GM19395 (cell line): Measurements from ENCODE around the gene HOMER3.
"Not testable (repeated sequence)": the region's sequence is repeated elsewhere in the genome, so short reads cannot be mapped to it uniquely, and the experiment has no call there.

Experiments used
- ATAC-seq: cut with Tn5 transposase; IDR thresholded peaks from one replicate; pipeline ENCODE4 v1.9.1; 2021; ENCODE audit warnings: mild to moderate bottlenecking, moderate library complexity; ENCODE audit not compliant: unreplicated experiment

Gene HOMER3

DNA sequence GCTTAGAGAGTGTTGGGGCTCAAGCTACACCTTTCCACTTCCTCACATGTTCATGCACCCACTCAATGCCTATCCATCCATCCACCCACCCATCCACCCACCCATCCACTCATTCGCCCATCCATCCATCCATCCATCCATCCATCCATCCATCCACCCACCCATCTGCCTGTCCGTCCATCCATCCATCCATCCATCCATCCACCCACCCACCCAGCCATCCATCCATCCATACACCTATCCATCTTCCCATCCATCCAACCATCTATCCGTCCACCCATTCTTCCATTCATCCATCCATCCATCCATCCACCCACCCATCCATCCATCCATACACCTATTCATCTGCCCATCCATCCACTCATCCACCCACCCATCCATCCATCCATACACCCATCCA is 13.1 kb upstream of the HOMER3 start:
- no peak for ATAC-seq

DNA sequence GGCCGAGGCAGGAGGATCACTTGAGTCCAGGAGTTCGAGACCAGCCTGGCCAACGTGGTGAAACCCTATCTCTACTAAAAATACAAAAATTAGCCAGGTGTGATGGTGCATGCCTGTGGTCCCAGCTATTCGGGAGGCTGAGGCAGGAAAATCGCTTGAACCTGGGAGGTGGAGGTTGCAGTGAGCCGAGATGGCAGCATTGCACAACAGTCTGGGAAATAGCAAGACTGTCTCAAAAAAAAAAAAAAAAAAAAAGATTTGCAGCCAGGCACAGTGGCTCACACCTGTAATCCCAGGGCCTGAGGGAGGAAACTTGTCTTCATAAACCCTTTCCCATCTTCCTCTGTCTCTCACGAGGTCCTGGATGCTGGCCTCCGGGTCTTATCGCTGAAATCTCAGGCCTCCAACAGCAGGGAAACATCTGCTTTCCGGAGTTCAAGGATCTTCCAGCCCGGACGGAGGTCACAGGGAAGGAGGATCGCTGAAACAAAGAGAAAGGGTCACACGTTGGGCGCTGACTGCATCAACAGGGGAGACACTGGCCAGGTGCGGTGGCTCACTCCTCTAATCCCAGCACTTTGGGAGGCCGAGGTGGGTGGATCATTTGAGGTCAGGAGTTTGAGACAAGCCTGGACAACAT is 11.5 kb upstream of the HOMER3 start:
- ATAC-seq: not testable (repeated sequence)

DNA sequence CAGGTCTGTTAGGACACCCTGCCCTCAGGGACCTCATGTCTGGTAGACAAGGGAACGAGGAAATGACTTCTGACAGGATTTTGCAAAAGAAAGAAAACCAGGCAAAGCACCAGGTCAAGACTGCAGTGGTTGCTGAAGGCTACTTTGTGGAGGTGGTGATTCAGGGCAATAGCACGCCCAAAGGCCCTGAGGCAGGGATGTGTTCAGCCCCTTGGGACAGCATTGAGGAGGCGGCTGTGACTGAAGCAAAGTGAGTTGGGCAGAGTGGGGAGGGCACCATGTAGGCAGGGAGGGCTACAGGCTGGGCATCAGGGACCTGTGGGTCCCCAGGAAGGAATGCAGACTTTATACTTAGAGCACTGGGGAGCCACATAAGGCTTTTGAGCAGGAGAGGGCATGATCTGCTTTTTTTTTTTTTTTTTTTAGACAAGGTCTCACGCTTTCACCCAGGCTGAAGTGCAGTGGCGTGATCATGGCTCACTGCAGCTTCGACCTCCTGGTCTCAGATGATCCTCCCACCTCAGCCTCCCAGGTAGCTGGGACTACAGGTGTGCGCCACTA is 10.8 kb upstream of the HOMER3 start:
- no peak for ATAC-seq

DNA sequence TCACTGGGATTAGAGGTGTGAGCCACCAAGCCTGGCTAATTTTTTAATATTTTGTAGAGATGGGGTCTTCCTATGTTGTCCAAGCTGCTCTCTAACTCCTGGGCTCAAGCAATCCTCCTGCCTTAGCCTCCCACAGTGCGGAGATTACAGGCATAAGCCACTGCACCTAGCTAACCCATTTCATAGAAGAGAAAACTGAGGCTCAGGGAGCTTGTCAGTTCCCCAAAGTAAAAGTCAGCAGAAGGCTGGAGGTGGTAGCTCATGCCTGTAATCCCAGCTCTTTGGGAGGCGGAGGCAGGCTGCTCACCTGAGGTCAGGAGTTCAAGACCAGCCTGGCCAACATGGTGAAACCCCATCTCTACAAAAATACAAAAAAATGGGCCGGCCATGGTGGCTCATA is 8.8 kb upstream of the HOMER3 start:
- no peak for ATAC-seq

DNA sequence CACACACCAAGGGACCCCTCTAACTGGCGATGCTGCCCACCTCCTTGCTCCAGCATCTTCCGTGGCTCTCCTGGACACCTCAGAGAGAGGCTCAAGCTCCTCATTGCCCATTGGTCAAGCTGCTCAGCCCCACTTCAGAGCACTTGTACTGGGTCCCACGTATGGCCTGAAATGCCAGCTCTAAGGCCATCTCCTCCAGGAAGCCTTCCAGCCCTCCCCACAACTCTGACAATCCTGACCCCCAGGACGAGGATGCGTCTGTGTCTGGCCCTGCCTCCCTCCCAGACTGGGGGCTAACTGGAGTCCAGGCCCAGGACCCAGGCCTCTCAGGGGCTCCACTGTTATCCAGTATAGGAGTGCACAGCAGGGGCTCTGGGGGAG is 7.9 kb upstream of the HOMER3 start:
- no peak for ATAC-seq

DNA sequence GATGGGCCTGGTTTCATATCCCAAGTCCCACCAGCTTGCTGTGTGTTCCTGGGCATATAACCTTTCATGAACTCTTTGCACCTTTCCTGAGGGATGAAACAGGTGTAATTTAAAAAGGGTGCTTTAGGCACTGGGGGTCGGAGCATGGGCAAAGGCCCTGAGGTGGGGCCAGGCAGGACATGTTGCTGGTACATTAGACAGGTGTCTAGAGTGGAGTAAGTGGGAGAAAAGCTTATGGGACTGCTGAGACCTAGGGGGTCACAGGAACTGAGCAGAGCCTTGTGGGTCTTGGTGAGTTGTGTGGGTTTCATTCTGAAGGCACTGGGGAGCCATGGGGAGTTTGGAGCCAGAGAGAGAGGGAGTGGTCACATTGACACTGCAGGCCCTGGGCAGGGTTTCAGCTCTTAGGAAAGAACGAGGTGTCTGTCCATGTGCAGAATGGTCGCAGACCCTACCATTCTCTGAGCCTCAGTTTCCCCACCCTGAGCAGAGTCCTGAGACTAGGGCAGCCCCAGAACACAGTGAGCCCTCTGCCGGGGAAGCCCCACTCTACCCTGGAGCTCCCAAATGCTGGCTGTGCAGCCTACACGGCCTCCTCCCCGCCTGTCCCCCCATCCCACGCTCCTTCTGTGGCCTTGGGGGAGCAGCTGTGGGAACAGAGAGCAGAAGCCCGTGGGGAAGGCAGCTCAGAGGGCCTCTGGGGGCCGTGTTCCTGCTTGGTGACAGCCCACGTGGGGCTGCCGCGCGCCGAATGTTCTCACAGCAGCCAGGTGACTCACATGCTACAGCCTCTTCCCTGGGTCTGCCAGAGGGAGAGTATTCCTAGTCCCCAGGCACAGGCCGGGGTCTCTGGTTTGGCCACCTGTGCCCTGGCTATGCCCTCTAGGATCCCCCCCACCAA is 7.3 kb upstream of the HOMER3 start:
- ATAC-seq: no peak

DNA sequence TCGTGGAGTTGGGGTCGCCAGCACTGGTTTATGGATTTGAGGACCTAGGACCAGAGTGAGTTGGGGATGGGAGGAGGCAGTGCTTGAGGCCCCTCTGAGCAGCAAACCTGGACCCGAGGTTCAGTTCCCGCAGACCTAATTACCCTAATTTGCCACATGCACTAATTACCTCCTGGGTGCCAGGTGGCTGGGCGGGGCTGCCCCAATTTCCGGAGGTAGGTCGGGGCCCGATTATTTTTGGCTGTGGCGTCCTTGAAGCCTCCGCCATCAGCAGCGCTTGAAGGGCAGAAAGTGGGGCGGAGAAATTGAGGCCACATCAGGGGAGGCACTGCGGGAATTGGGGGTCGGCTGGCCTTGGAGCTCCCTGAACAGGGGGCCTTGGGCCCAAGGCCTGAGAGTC is 5.9 kb upstream of the HOMER3 start:
- ATAC-seq: no peak

DNA sequence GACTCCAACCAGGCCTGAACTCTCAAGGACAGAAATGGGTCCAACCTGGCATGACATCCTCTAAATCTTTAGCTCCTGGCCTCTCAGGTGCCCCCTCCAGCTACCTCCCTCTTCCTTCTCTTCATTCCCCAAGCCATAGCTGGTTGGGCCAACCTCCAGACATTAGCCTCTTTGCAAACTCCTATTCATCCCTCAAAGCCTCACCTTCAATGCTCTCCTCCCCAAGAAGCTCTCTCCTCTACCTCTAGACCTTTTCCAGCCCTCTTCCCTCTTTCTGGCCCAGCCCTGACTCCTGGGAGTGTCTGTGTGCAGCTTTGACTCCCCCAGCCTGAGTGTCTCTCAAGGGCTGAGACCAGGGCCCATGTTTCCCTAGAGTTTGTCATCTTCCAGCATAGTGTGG is 5.3 kb upstream of the HOMER3 start:
- ATAC-seq: no peak

DNA sequence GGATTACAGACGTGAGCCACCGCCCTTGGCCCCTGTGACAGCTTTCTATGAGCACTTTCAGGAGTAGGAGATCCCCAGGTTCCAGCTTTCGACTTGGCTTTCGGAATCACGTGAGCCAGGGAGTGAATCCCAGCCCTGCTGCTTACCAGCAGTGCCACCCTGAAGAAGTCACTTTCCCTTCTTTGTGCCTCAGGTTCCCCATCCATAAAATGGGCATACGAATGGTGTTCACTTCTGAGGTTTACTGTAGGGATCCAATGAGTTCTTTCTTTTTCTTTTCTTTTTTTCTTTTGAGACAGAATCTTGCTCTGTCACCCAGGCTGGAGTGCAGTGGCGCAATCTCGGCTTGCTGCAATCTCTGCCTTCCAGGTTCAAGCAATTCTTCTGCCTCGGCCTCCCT is 4.3 kb upstream of the HOMER3 start:
- no peak for ATAC-seq

DNA sequence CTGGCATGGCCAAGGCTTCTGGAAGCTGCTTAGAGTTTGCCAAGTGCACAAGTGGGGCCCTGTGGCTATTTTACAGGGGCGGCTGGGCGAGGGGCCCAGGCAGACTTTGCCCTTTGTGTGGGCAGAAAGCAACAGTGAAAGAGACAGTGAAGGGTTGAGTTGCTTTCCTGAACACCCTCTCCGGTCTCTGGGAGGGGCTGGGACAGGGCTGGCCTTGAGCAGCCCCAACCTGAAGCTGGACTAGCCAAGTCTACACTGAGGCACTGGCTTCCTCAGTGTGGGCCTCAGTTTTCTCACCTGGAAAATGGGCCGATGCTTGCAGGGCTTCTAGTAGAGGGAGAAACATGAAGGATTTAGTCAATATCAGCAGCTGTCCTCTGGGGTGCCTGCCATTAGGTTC is 2.4 kb upstream of the HOMER3 start:
- ATAC-seq: no peak

DNA sequence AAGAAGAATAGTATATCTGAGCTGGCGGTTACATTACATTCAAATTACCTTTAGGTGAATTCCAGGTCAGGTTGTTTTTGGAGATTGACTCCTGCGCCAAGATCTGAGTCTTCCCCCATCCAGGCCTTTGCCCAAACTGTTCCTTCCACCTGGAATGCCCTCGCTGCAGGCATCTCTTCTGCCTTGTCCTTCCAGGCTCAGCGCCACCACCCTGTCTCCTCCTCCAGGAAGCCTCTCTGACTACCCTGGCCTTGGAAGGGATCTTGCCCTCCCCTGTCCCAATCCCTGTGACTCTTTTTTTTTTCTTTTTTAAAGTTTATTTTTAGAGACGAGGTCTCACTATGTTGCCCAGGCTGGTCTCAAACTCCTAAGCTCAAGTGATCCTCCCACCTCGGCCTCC is 1.7 kb upstream of the HOMER3 start:
- ATAC-seq: no peak

DNA sequence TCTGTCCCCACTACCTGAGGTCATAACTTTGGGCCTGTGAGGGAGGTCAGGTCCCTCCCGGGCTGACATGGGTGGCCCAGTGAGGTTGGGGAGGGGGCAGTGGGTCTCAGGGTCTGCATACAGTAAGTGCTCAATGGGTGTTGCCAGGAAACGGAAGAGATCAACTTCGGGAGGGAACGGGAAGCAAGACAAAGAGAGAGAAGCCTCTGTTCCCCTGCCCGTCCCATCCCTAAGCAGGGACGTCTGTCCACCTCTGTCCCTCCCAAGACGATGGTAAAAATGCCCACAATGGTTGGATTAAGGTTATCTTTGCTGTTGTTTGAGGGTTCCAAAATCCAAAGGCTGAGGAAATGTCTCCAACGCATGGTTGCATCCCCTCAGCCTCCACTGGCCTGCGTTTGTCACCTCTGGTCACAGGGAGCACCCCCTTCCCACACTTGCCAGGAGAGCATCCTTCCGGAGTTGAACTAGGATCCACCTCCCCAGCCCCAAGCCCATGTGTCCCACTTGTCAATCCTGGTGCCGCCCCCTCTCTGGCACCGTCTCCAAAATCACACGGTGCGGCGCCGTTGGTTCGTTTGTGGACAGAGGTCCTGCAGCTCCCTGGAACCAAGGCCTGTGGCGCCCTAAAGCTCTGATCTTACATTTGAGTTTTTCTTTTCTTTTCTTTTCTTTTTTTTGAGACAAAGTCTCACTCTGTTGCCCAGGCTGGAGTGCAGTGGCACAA is 774 bp upstream of the HOMER3 start:
- no peak for ATAC-seq

DNA sequence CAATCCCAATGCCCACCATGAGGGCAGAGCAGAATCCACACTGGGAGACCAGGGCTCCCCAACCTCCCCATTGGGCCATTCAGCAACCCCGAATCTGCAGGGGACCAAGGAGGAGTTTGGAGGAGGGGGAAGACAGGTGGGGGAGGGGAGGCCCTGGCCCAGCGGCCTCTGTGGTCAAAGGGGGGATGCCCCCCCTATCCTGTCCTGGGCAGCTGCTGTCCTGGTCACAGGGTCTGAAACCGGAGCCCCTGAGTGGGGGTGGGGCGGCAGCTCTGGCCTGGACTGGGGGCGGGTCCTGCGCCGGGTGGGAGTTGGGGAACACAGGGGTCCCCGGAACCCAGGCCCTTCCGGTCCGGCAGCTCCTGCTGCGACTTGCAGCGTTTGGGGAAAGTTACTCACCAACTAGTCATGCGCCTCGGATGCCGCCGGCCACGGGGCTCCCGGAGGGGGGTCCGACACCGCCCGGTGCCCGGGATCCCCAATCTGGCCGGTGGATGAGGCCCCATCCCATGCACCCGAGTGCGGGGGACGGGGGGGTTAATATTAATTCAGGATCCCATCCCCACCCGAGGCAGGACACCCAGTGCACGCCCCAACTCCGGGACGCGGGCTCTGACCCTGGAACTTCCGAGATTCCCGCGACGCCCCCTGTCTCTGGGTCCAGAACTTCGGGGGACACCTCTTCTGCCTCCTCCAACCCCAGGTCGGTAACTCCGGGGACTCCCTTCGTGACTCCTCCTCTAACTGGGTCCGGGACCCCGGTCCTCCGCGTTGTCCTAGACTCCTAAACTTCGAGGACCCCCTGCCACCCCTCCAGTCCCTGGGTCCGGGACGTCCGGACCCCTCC is 872 bp downstream of the HOMER3 start:
- no peak for ATAC-seq

DNA sequence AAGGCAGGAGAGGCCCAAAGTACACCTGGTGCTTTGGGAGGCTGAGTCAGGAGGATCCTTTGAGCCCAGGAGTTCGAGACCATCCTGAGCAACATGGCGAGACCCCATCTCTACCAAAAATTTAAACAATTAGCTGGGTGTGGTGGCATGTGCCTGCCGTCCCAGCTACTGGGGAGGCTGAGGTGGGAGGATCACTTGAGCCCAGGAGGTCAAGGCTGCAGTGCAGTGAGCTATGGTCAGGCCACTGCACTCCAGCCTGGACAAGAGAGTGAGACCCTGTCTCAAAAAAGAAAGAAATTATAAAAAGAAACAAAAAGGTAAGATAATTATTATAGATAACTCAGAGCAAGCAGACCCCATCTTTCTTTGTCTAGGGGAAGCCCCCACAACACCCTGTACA is 1.9 kb downstream of the HOMER3 start:
- ATAC-seq: no peak

DNA sequence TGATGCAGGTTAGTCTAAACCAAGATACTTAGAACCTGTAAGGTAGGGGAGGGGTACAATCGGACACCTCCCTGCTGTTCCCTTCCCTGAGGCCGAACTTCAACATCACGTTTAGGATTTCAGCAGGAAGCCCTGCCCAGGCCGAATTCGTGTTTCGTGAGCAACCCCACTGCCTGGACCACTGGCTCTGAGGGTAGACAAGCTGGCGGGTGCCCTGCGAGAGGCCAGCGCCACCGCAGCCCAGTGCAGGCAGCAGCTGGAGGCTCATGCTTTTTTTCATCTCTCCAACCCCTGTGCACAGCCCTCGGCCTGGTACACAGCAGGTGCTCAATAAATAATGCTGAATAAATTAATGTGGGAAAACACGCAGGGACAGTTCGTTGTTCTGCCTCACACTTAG is 7.7 kb downstream of the HOMER3 start:
- ATAC-seq: no peak

DNA sequence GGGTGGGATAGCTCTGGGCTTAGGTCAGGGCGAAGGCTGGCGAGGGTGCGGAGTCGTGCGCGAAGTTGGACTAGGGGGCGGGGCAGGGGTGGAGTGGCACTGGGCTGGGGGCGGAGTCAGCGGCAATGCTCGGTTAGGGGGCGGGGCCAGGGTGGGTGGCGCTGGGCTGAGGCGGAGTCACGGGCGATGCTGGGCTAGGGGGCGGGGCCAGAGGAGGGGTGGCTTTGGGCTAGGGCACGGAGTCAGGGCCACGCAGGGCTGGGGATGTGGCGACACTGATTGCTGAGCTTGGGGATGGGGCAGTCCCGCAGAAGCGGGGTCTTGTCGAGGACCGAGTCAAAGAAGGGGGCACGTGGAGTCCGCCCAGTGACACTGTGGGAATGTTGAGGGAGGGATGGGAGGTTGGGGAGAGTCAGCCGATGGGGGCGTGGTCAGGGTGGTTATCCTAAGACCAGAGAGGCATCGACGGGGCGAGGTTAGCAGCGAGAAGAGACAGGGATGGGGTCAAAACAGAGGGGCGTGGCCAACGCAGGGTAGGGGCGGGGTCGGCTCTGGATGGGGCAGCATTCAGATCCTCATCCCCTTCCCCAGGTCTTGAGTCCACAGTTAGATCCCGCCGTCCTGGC is 8.7 kb downstream of the HOMER3 start:
- ATAC-seq: no peak

DNA sequence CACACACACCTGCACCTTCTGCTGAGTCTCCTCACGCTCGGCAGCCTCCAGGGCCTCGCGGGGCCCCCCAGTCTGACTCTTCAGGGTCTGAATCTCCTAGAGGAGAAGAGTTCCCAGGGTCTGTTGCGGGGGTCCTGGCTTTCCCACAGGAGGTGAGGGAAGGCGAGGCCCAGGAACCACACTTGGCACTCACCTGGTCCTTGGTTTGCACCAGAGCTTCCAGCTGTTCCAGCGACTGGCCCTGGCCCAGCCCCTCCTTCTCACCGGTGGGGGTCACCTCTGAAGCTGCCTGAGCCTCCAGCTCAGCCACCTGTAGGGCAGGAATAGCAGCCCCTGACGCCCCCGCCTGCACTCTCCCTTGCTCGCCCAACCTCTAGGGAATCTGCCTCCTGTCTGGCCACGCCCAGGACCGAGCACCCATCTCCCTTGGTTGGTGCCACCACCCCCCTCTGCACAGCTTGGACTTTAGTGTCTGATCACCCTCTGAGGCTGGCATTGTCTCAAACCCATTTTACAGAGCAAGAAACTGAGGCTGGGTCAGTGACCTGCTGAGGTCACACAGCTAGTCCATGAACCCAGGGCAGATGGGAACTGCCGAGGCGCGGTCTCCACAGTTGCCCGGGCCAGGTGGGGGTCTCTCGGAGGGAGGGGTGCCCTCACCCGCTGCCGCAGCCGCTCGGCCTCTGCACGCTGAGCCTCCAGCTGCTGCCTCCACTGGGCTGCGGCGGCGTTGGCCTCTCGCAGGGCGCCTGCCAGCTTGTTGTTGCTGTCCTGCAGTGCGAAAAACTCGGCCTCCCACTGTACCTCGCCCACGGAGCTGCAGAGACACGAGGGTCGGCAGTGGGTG is 9.5 kb downstream of the HOMER3 start:
- no peak for ATAC-seq

DNA sequence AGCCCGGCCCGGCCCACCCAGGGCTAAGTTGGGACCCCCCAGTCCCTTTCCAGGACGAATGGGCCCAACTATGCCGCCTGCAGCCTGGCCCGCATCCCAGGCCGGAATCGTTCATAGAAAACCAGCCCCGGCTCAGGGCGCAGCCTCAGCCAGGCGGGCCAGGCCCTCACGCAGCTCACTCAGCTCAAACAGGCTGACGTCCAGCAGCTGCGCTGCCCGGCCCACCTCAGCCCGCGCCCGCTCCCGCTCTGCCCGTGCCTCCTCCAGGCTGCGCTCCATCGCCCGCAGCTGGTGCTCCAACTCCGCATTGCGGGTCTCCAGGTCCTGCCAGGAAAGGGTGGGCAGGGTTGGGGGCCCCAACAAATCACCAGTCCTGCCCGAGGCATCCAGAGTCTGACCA is 11.7 kb downstream of the HOMER3 start:
- no peak for ATAC-seq

DNA sequence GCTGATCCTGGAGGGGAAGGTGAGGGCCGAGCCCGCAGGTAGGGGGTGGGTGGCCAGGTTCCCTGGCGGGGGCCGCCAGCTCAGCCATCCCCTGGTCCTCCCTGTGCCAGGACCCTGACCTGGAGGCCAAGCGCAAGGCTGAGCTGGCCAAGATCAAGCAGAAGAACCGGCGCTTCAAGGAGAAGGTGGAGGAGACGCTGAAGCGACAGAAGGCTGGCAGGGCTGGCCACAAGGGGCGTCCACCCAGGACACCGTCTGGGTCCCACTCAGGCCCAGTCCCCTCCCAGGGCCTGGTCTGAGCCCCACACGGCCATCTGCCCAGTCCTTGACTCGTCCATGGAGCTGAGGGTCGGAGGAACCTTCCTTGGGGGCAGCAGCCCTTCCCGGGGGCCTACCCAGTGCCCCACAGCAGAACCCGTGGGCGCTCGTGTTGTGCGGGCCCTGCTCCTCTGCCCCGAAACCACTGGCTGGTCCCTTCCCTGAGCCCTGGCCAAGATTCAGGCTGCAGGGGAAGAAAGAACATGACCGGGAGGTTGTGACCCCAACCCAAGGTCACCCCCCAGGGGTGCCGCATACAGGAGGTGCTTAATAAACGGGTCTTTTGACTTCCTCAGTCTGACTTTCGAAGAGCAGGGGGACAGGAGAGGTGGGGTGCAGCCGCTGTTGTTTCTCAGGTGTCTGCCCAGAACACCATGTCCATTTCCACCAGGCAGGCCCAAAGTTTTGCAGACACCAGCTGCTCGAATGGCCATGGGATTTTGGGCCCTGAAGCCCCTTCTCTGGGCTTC is 12.8 kb downstream of the HOMER3 start:
- no peak for ATAC-seq
